ENCODE results near the gene MYL2. TPM values are rescaled to one million over a fixed set of nuclear protein-coding genes. Genes with fewer than 3 reads are reported as not detected.

Gene MYL2
- total and polyA plus RNA-seq, 12 donors = 9,270 to 56,186 (median 26,130) TPM

GRCh38 chr12:110893956-110894355 is 26.4 kb downstream of the MYL2 start:
- Histone ChIP-seq H3K36me3 (no peaks in the 10 kb centered on the region), H3K27me3 (peaks cover 0 to 7% (median 0%) of the 10 kb centered on the region in 7 donors), H3K9me3 (peaks cover 0 to 4% (median 0%) of the 10 kb centered on the region in 11 donors), H3K4me1 (peaks cover 0 to 17% (median 5%) of the 10 kb centered on the region in 9 donors), H3K27ac (no peak overlapping the region), H3K4me3 (no peak overlapping the region)
- DNase-seq (no peak), ATAC-seq (no peak)
- TF ChIP-seq, protein P1, sequence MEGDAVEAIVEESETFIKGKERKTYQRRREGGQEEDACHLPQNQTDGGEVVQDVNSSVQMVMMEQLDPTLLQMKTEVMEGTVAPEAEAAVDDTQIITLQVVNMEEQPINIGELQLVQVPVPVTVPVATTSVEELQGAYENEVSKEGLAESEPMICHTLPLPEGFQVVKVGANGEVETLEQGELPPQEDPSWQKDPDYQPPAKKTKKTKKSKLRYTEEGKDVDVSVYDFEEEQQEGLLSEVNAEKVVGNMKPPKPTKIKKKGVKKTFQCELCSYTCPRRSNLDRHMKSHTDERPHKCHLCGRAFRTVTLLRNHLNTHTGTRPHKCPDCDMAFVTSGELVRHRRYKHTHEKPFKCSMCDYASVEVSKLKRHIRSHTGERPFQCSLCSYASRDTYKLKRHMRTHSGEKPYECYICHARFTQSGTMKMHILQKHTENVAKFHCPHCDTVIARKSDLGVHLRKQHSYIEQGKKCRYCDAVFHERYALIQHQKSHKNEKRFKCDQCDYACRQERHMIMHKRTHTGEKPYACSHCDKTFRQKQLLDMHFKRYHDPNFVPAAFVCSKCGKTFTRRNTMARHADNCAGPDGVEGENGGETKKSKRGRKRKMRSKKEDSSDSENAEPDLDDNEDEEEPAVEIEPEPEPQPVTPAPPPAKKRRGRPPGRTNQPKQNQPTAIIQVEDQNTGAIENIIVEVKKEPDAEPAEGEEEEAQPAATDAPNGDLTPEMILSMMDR (IDR thresholded peaks at IDR 0.05) = no peak
- 89 to 90% methylated on average over 3 of the region's 3 CpGs for WGBS, 2 donors
- intact Hi-C loops (cut with DNase I) = loop anchor here (2.0 to 10.0 kb wide), 6 partner anchors 401 to 421 kb away; no protein-coding TSS in a partner anchor

DNA sequence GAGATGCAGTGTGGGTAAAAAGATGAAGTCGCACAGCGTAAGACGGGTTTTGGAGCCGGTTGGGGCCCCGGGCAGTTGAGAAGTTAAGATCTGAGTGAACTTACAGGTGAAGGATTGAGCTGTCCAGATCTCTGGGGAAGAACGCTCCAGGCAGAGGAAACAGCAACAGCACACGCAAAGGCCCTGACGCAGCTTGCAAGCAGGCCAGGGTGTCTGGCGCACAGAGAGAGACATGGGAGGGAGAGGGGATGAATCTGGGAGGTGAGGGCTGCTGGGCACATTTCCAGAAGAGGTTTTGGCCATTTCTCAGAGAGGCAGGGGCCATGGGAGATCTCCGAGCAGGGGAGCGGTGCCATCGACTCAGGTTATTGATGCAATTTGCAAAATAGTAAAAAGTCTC is 31.0 kb downstream of the MYL2 start:
- TF ChIP-seq, protein P1 (IDR thresholded peaks at IDR 0.05) = no peak
- no peaks in the 10 kb centered on the region for H3K36me3 ChIP-seq
- ATAC-seq (no peak), DNase-seq (no peak)
- peaks cover 0 to 4% (median 0%) of the 10 kb centered on the region in 11 donors for H3K9me3 ChIP-seq
- no peak overlapping the region for H3K27ac ChIP-seq
- H3K27me3 ChIP-seq = peaks cover 0 to 7% (median 0%) of the 10 kb centered on the region in 7 donors
- 83 to 89% methylated on average over 12 of the region's 12 CpGs for WGBS, 2 donors
- H3K4me3 ChIP-seq = no peak overlapping the region
- H3K4me1 ChIP-seq = peaks cover 2 to 19% (median 7%) of the 10 kb centered on the region in 9 donors
- intact Hi-C loops (cut with DNase I) = loop anchor here (2.0 to 10.0 kb wide), 18 partner anchors 42 to 785 kb away; partner anchors contain the start of genes TCTN1 (in 4 of the 10), PPP1CC (in 3 of the 10), ARPC3 (in 2 of the 10) and CCDC63 (in 1 of the 10)

GRCh38 chr12:110888256-110888991 is 32.0 kb downstream of the MYL2 start:
- peak overlapping the region in 5 of 10 donors; percentile 39 to 60 (median 58) for H3K4me3 ChIP-seq
- peak in 1 of 8 donors; percentile 9 for ATAC-seq
- intact Hi-C loops (cut with DNase I) = loop anchor here (1.0 to 10.0 kb wide), 19 partner anchors 41 to 784 kb away; partner anchors contain the start of genes TCTN1 (in 4 of the 10), PPP1CC (in 3 of the 10), ARPC3 (in 2 of the 10) and CCDC63 (in 1 of the 10)
- WGBS, 2 donors = 35 to 38% methylated on average over 5 of the region's 5 CpGs
- H3K36me3 ChIP-seq = no peaks in the 10 kb centered on the region
- no peaks in the 10 kb centered on the region for H3K27me3 ChIP-seq
- peak overlapping the region in 1 of 10 donors; percentile 59 for H3K27ac ChIP-seq
- peaks cover 0 to 16% (median 7%) of the 10 kb centered on the region in 9 donors for H3K4me1 ChIP-seq
- no peak for DNase-seq
- no peaks in the 10 kb centered on the region for H3K9me3 ChIP-seq
- TF ChIP-seq, protein P1 (IDR thresholded peaks at IDR 0.05) = peak in 4 of 9 donors; percentile 2 to 43 (median 15)

- intact Hi-C loops (cut with DNase I) = loop anchor here (5.0 to 10.0 kb wide), 17 partner anchors 38 to 780 kb away; partner anchors contain the start of genes TCTN1 (in 4 of the 10), PPP1CC (in 3 of the 10), ARPC3 (in 1 of the 10) and CCDC63 (in 1 of the 10)
- ATAC-seq (no peak), DNase-seq (no peak)
- Histone ChIP-seq H3K9me3 (no peaks in the 10 kb centered on the region), H3K27ac (peak overlapping the region in 3 of 10 donors; percentile 20 to 26 (median 22)), H3K27me3 (no peaks in the 10 kb centered on the region), H3K4me3 (no peak overlapping the region), H3K4me1 (peaks cover 0 to 15% (median 7%) of the 10 kb centered on the region in 9 donors), H3K36me3 (no peaks in the 10 kb centered on the region)
- 48 to 50% methylated on average over 6 of the region's 6 CpGs for WGBS, 2 donors
- TF ChIP-seq, protein P1 (IDR thresholded peaks at IDR 0.05) = no peak
Measured at GRCh38 chr12:110885152-110885840, 35.1 kb downstream of the MYL2 start.
